ENCODE data around the gene SCYGR1.
"Not testable (repeated sequence)": the region's sequence is repeated elsewhere in the genome, so short reads cannot be mapped to it uniquely, and the experiment has no call there.

SCYGR1 gene

GRCh38 chr2:227402959-227403358 lies 15.2 kb upstream of the SCYGR1 start:
- DNase-seq (ENCODE audit: low spot score): no peak

DNA sequence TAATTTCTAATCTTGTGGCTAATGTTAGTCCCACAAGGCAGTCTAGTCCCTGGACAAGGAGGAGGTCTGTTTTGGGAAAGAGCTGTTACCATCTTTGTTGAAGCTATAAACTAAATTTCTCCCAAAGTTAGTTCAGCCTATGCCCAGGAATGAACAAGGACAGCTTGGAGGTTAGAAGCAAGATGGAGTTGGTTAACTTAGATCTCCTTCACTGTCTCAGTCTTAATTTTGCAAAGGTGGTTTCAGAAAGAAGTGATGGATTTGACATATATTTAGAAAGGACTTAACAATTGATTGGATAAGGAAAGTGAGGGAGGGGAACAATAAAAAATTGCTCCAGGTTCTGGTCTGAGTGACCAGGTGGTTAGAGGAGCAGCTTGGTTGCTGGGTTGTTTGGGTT lies 14.6 kb upstream of the SCYGR1 start:
- DNase-seq (ENCODE audit: low spot score): no peak

DNA sequence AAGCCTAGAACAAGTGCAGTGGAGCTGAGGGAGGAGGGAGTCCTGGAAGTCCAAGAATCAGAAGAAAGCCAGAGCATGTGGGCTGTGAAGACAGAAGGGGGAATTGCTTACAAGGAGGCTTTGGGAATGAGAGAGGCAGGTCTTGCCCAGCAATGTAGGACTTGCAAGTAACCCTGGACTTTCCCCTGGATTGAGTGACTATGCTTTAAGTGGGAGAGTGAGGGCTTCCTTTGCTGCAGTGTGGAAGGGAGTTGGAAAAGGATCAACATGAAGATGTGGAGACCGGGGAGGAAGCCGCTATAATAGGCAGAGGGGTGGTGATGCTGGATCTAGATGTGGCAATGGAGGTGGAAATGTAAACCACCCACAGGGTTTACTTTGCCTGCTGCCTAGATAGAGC lies 13.8 kb upstream of the SCYGR1 start:
- DNase-seq (ENCODE audit: low spot score): no peak

DNA sequence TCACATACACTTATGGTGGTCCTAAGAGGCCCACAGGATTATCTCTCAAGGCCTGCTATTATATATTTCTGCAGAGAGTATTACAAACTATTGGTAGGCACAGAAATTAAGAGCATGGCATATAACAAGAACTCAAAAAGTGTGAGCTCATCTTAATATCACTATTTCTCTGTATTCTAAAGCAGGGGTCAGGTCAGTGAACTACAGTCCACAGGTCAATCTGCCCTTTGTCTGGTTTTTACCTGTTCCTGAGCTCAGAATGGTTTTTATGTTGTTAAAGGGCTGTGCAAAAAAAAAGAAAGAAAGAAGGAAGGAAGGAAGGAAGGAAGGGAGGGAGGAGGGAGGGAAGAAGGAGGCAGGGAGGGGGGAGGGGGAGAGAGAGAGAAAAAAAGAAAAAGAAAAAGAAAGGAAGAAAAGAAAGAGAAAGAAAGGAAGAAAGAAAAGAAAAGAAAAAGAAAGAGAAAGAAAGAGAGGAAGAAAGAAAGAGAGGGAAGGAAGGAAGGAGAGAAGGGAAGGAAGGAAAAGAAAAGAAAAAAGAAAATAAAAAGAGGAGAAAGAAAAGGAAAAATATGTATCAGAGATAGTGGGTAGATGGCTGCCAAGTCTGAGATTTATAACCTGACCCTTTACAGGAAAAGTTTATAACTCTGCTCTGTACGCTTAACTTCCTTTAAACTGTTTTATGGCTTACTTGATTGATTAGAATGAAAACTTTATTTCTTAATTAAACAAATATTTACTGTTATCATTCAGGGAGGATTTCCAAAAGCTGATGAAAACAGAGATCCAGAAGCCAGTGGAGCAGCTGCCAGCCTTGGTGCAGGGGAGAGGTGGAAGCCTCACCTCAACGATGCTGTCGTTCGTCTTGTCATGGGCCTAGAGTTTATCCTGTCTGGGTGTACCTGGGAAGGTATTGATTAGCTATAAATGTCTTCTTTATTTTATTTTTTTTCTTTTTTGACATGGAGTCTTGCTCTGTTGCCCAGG lies 11.2 kb upstream of the SCYGR1 start:
- no peak for DNase-seq (ENCODE audit: low spot score)

- no peak for DNase-seq (ENCODE audit: low spot score)
Observed at GRCh38 chr2:227397562-227397961, 9.8 kb upstream of the SCYGR1 start.

DNA sequence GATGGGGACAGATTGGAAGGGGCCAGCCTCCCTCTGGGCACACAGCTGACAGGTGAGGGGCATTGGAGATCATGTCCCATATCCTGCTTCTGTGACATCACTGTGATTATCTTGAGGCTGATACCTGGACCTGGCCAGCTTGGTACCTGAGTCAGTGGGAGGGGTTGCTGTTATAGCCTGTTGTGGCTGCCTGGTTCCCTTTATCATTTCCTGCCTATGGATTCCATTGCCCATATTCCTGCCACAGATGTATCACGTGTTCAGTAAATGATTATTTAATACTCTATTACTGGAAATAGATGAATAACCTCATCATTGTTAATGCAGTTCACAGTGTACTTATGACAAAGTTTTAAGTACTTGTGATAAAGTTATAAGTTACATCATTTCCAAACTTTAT lies 7.8 kb upstream of the SCYGR1 start:
- DNase-seq (ENCODE audit: low spot score): no peak

- no peak for DNase-seq (ENCODE audit: low spot score)
Observed at GRCh38 chr2:227394401-227394800, 6.7 kb upstream of the SCYGR1 start.

DNA sequence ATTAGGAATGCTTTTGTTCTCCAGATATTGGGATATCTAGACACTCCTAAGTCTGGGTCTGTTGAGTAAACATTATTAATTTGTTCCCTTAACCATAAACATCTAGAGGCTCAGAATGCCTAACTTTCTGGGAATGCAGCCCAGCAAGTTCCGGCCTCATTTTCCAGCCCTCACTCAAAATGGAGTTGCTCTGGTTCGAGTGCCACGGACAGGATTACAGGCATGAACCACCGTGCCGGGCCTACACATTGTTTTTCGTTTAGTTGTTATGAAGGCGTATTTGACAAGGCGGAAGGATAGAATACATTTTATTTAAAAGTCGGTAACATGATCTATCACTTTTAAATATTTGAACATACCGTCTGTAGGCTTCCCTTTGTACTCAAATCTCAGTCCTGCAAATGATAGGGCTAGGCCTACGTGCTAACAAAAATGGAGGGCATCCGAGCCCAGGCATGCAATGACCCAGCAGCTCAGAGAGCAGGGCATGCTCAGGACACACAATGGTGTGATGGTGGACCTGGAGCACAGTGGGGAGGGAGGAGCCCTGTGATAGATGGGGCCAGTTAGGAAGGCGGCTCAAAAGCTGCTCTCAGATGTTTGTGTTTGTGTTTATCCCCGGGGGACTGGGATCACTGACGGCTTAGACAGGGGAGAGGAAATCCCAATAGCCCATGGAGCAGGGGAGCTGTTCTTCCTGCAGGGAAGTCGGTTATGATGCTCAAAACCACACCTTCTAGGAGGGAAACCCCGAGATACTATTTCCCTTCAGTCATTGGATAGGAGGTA lies 2.9 kb upstream of the SCYGR1 start:
- no peak for DNase-seq (ENCODE audit: low spot score)

GRCh38 chr2:227389661-227390060 lies 1.9 kb upstream of the SCYGR1 start:
- no peak for DNase-seq (ENCODE audit: low spot score)

GRCh38 chr2:227389231-227389630 lies 1.5 kb upstream of the SCYGR1 start:
- DNase-seq (ENCODE audit: low spot score): no peak

- no peak for DNase-seq (ENCODE audit: low spot score)
Observed at GRCh38 chr2:227388537-227389011, 825 bp upstream of the SCYGR1 start.

DNA sequence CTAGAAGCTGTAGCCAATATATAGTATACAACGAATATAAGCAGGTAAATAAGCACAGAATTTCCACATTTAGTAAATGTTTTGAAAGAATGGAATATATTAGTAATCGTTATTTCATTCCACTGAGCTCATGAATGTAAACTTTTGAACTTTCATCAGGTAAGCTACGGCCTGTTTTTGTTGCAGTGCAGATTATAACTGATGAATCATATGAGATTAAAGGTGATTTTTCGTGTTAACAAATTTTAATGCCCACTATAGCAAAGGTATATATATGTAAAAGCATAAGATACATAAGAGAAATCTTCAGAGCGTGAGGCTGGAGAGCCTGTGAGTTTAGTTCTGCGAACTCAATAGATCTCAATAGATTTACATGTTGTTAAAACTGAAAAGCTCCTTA lies 1.1 kb downstream of the SCYGR1 start:
- DNase-seq (ENCODE audit: low spot score): no peak

- DNase-seq (ENCODE audit: low spot score): no peak
Observed at GRCh38 chr2:227383686-227384085, 4.1 kb downstream of the SCYGR1 start.

- DNase-seq (ENCODE audit: low spot score): not testable (repeated sequence)
Observed at GRCh38 chr2:227382241-227382835, 5.4 kb downstream of the SCYGR1 start.

DNA sequence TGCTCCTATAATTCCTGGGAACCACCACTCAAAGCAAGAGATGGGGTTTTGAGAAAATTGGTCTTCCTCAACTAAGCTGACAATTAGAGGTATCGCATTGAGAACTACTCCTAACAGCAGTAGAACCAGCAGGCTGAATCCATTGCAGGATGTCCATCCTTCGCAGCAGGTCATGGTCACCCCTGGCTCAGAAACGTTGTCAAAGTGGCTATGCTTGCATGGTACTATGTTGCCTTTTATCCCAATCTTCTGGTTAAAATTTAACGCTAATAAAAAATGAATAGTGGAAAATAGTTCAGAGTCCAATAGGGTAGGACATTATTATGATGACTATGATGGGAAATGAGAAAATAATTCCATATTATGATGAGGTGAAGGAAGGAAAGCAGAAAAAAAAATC lies 8.7 kb downstream of the SCYGR1 start, which contains the start of gene TM4SF20:
Gene TM4SF20, minus strand, starts transcription at position 212 of the 400 bp plus-strand sequence. Its CDS starts 38 bp downstream, at position 174.
- DNase-seq (ENCODE audit: low spot score): no peak

DNA sequence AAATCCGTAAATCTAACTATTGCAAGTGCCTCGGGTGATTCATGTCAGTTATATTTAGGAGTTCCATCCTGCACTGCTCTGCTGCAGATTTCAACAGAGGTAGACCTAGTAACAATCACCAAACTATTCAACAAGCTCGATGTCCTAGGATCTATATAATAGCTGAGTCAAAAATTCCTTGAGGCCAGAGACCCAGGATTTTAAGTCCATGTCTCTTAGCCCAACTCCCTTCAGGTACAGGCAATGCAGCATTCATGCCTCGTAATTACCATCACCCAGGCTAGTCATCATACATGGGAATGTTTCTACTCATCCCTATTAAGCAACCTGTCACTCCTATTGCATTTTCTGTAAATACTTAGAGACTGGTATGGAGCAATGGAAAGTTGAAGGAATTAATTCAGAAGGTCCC lies 9.4 kb downstream of the SCYGR1 start:
- DNase-seq (ENCODE audit: low spot score): no peak

GRCh38 chr2:227377467-227378351 lies 10.0 kb downstream of the SCYGR1 start:
- no peak for DNase-seq (ENCODE audit: low spot score)

GRCh38 chr2:227376656-227377396 lies 10.9 kb downstream of the SCYGR1 start:
- no peak for DNase-seq (ENCODE audit: low spot score)

DNA sequence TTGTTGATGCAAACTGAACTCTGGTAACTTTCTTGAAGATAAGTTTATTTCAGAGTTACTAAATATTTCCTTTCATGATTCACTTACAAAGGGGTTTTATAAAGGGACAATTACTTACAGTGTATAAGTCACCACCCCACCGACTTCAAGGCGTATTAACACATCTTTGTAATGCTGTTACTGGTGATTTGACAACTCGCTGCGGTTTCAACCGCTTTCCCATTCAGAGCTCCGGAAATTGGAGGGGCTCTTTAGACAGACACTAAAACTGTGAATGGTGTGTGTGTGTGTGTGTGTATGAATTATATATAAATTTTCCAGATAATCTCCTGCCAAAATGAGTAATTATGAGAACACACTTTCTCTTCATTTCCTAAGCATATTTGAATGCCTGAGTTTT lies 13.6 kb downstream of the SCYGR1 start:
- DNase-seq (ENCODE audit: low spot score): peak; percentile 16

- DNase-seq (ENCODE audit: low spot score): no peak
Observed at GRCh38 chr2:227373389-227373788, 14.4 kb downstream of the SCYGR1 start.

Data from CD4-positive, alpha-beta T cell treated with Interleukin-15 for 4 hours (primary cell).